ENCODE measurements around the gene MPPE1.

GRCh38 chr18:11844436-11844835 lies 63.7 kb downstream of the MPPE1 start:
- TF ChIP-seq CTCF (IDR thresholded peaks at IDR 0.05; ENCODE audit: low read length) (no peak), EZH2 (IDR thresholded peaks at IDR 0.05; ENCODE audit: borderline replicate concordance, low read length) (no peak)

Data from OCI-LY1 (cell line).